ENCODE data around the gene EIF4B. TPM values are rescaled to one million over a fixed set of nuclear protein-coding genes. Genes with fewer than 3 reads are reported as not detected.

EIF4B gene
- total and polyA plus RNA-seq, 2 of the 8 experiments (the other 6 are each of a cell fraction or from before 2014, with no cell fraction given): 269 to 816 TPM

- Histone ChIP-seq H2BK5ac (ENCODE audit: low read depth, low read length) (no peak overlapping the region), H3K27ac (ENCODE audit: low read depth, low read length) (no peak overlapping the region), H3K36me3 (ENCODE audit: control insufficient read depth in 2 of 4, insufficient read depth in 4 of 4, low read length in 3 of 4) (no peaks in the 10 kb centered on the region), H3K56ac (replicated peaks; ENCODE audit: insufficient read length, low read depth, low read length) (no peak overlapping the region), H3K4me2 (ENCODE audit: insufficient read depth in 1 of 2, low read depth in 2 of 2, low read length in 2 of 2) (no peak overlapping the region), H3K14ac (ENCODE audit: insufficient read length) (no peak overlapping the region), H3K9me3 (ENCODE audit: insufficient read depth in 2 of 2, low read depth in 1 of 2, low read length in 1 of 2) (no peaks in the 10 kb centered on the region), H4K5ac (ENCODE audit: insufficient read length, low read depth, low read length) (no peak overlapping the region), H4K8ac (ENCODE audit: extremely low read depth, insufficient read depth, low read length) (no peak overlapping the region), H3K23ac (ENCODE audit: insufficient read length) (no peak overlapping the region), H3K79me1 (ENCODE audit: low read depth, low read length) (no peaks in the 10 kb centered on the region), H3K4me3 (ENCODE audit: extremely low read depth in 1 of 4, insufficient read depth in 2 of 4, low read depth in 3 of 4, low read length in 4 of 4) (no peak overlapping the region), H3K23me2 (ENCODE audit: low read depth, low read length) (no peaks in the 10 kb centered on the region), H3K79me2 (ENCODE audit: control insufficient read depth in 1 of 2, insufficient read depth in 2 of 2, low read length in 2 of 2) (no peaks in the 10 kb centered on the region), H3K9ac (replicated peaks in 1 of 4; ENCODE audit: extremely low read depth in 1 of 4, low read depth in 3 of 4, low read length in 3 of 4) (no peak overlapping the region), H4K91ac (replicated peaks; ENCODE audit: insufficient read length, low read length) (no peak overlapping the region), H2AFZ (ENCODE audit: low read length) (no peak overlapping the region), H3K4ac (replicated peaks; ENCODE audit: insufficient read length, low read depth, low read length) (no peak overlapping the region), H2BK120ac (replicated peaks; ENCODE audit: low read depth, low read length) (no peak overlapping the region), H3K27me3 (replicated peaks in 1 of 4; ENCODE audit: control insufficient read depth in 3 of 4, extremely low read depth in 1 of 4, insufficient read depth in 3 of 4, low read length in 3 of 4) (no peaks in the 10 kb centered on the region; a peak in 2 of 7 replicates), H3K18ac (ENCODE audit: extremely low read depth, low read length) (no peak overlapping the region), H2BK15ac (ENCODE audit: low read length) (no peak overlapping the region), H4K20me1 (replicated peaks in 1 of 2; ENCODE audit: control insufficient read depth in 1 of 2, insufficient read depth in 2 of 2, low read length in 2 of 2) (no peaks in the 10 kb centered on the region), H2BK20ac (ENCODE audit: low read length) (no peak overlapping the region), H3K4me1 (replicated peaks in 1 of 4; ENCODE audit: control insufficient read depth in 3 of 4, insufficient read depth in 4 of 4, low read length in 3 of 4) (no peaks in the 10 kb centered on the region), H2AK5ac (ENCODE audit: low read depth, low read length) (no peak overlapping the region), H2BK12ac (ENCODE audit: low read depth, low read length) (no peak overlapping the region)
- ChIA-PET CTCF (ENCODE audit: partially characterized antibody) (interaction anchor here (1.1 to 19.0 kb wide), 5 partner anchors 13 to 110 kb away, joined by 4 to 240 read pairs (median 7); no protein-coding TSS in a partner anchor), POLR2A (ENCODE audit: partially characterized antibody) (interaction anchor here (1.1 to 1.9 kb wide), 4 partner anchors 12 to 55 kb away, joined by 3 to 5 read pairs (median 4); partner anchors contain the start of genes IGFBP6 and SOAT2)
- WGBS, 2 experiments (ENCODE audit: extremely low coverage in 1 of 2, insufficient coverage in 1 of 2, insufficient read length in 1 of 2, insufficient replicate concordance in 2 of 2, low coverage in 1 of 2, low lambda C conversion rate in 2 of 2, missing lambda C conversion rate in 1 of 2): 92% methylated on average over 3 of the region's 3 CpGs; no CpG with 5 or more reads in 1 of the 2 experiments
- no peak for DNase-seq (ENCODE audit: low read depth in 1 of 2, low spot score in 2 of 2)
- FAIRE-seq: no peak
- TF ChIP-seq POLR2AphosphoS5 (IDR thresholded peaks at IDR 0.05; ENCODE audit: low read depth, low read length): no peak
- no peak for TF ChIP-seq TEAD4 (IDR thresholded peaks at IDR 0.05; ENCODE audit: low read depth, low read length)
- TF ChIP-seq ATF2 (IDR thresholded peaks at IDR 0.05; ENCODE audit: low read length): no peak
- no peak for TF ChIP-seq TAF7 (optimal IDR thresholded peaks at IDR 0.05; ENCODE audit: borderline replicate concordance, low read depth, low read length)
- TF ChIP-seq CREB1 (IDR thresholded peaks at IDR 0.05): no peak
- TF ChIP-seq USF2 (IDR thresholded peaks at IDR 0.05; ENCODE audit: low read length): no peak
- no peak for TF ChIP-seq BACH1 (IDR thresholded peaks at IDR 0.05; ENCODE audit: low read length)
Measured at GRCh38 chr12:53086361-53086760, 80.1 kb downstream of the EIF4B start.
